GM18868 (cell line): Measurements from ENCODE around the gene SRL.

ENCODE experiments used
- ATAC-seq: cut with Tn5 transposase; IDR thresholded peaks from one replicate; pipeline ENCODE4 v1.9.1; 2021; ENCODE audit warnings: mild to moderate bottlenecking, moderate library complexity; ENCODE audit not compliant: unreplicated experiment

The SRL gene

DNA sequence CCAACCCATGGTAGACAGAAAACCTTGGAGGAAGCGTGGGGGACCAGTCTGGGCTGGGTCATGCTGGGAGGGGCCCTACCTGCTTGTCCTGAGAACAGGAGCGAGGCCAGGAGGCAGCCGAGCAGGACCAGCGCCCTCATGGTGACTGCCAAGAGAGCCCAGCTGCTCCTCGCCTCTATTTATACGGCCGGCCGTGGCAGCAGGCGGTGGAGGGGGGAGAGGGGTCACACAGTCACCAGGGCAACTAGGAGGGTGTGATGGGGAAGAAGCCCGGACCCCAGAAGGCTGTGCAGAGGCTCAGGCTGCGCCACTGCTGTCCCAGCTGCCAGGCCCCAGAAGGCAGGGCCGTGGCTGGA, at the start of gene SRL:
SRL (minus strand) TSS at position 153 of the 356 bp plus-strand sequence; CDS start at position 140, 13 bp downstream.
- ATAC-seq: no peak

DNA sequence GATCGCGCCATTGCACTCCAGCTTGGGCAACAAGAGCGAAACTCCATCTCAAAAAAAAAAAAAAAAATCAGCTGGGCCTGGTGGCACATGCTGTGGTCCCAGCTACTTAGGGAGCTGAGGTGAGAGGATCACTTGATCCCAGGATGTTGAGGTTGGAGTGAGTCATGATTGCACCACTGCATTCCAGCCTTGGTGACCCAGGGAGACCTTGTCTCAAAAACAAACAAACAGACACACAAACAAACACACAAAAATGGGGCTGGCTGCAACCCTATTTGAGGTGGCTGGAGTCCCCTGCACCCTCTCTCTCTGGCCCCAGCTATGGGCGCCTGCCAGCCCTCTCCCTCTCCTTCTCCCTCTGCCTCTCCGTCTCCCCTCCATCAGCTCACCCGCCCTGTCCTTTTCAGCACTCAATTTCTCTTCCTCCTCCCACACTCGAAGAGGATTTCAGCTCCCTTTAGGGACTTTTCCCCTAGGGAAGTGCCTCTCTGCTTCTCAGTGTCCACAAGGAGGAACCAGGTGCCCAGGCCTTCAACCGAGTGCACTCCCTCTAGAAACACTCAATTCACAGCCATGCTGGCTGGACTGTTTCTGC, 48.5 kb upstream of the SRL start:
- ATAC-seq: no peak

DNA sequence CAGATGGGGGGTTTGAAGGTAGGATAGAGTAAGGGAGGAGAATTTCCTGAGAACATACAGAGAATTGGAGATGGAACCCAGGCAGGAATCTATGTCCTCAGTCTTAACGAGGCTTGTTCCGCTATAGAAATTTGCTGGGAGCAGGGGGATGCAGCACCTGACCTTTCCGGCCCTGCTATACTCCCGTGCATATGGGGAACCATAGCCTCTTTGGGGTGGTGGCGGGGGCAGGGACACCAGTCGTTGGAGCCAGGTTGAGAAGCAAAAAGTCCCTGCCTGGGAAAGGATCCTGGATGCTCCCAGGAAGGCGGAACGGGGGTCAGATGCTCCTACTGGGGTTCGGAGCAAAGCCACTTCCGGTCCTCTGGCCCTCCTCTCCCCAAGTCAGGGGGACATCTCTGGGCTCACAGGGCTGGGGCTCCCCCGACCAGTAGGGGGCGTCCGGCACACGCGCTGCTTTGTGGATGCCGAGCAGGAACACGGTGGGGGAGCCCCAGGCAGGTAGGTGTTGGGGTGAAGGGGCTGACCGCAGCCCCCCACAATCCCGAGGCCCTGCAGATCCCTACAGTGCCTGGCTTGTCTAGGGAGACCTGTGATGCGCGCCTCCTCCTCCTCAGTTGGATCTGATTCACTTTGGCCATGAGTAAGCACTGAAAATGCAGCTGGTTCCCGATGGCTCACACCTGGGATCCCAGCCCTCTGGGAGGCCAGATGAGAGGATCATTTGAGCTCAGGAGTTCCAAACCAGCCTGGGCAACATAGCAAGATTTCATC, 46.5 kb upstream of the SRL start:
- peak; percentile 67 for ATAC-seq

DNA sequence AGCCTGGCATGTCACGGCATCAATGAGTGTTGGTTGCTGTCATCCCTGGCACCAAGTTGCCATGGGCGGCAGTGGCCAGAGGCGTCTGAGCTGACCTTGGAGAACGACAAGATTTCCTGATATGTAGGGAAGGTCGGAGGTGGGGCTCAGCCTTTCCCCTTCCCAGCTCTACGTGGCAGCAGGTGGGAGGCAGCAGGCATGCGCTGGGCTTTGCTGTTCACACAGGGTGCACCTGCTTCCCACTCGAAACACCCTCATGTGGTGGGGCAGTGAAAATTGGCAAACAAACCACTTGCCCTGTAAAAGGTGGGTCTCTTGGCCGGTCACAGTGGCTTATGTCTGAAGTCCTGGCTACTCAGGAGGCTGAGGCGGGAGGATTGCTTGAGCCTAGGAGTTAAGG, 43.3 kb upstream of the SRL start:
- ATAC-seq: no peak

DNA sequence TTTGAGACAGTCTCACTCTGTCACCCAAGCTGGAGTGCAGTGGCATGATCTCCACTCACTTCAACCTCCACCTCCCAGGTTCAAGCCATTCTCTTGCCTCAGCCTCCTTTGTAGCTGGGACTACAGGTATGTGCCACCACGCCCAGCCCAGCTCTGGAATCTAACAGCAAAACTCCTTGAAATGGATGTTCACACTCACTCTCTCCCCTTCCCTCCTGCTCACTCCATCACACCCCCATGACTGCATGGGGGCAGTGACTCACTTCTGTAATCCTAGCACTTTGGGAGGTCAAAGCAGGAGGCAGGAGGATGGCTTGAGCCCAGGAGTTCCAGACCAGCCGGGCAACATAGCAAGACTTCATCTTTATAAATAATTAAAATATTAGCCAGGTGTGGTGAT, 42.1 kb upstream of the SRL start:
- no peak for ATAC-seq

DNA sequence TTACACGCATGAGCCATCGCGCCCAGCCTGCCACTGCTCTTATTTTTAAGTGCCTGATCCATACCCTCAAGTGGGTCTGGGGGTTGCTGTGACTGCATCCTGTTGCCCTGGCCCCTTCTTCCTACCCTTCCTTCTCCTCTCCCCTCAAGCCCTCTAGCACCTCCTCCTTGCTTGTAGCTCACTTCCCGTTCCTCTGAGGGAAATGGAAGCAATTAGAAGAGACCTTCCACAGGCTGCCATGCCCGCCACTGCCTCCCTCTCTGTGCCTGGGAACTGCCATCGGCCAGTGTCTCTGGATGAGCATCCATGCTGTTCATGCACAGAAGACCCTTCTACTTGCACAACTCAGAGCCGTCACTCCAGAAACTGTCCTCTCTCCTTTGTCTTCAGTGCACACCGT, 41.6 kb upstream of the SRL start:
- no peak for ATAC-seq

DNA sequence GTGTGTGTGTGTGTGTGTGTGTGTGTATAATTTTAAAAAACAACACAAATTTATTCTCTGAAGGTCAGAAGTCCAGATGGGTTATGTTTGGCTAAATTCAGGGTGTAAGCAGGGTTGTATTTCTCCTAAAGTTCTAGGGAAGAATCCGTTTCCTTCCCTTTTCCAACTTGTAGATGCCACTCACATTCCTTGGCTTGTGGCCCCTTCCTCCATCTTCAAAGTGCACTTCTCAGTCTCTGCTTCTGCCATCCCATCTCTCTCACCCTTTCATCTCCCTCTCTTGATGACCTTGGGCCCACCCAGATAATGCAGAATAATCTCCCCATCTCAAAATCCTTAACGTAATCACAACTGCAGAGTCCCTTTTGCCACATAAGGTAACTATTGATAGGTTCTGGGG, 38.7 kb upstream of the SRL start:
- no peak for ATAC-seq

DNA sequence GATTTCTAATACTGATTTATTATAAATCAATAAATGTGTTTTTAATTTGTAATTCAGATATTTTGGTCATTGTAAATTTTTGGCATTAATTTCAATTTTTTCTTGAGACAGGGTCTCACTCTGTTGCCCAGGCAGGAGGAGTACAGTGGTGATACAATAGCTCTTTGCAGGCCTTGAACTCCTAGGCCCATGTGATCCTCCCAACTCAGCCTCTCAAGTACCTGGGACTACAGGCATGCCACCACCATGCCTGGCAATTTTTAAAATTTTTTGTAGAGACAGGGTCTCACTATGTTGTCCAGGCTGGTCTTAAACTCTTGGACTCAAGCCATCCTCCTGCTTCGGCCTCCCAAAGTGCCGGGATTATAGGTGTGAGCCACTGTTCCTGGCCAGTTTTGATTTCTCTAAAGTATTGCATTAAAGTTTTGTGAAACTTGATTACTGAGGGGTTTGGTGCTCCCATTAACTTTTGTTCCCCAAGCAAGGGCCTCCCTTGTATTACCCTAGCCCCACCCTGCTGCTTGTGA, 36.2 kb upstream of the SRL start:
- ATAC-seq: no peak

DNA sequence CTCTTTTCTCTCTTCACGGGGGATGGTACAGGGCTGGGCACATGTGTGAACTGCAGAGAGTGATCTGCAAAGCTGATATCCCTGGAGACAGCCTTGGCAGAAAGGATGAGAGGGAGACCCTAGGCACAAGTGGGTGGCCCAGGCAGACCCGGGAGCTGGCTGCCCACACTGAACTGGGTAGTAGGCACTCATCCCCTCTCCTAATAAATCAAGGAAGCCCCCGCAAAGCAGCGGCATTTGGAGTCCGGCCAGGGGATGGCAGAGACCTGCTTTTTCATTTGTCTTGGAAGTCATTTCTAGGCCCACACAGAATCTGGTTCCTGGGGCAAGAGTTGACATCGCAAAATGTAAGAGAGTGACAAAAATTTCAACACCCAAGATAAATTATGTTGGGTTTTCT, 34.0 kb upstream of the SRL start:
- no peak for ATAC-seq

DNA sequence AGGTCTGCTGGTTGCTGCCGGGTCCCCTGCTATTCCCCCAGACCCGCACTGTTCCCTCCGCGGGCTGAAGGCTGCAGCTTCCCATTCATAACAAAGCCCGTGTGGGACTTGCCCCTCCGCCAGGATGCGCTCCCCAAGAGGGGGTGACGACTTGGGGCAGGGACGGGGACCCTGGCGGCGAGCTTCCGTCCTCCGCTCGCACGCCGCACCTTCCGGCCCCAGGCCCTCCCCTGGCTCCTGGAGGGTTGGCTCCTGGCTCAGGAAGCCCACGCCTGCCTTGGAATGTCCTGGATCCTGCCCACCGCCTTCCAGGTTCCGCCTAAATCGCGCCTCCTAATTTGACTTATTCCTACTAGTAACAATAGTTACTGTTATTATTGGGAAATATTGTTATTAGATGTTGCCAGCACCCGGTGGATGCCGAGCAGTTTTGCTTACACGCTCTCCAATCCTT, 32.0 kb upstream of the SRL start:
- ATAC-seq: no peak

DNA sequence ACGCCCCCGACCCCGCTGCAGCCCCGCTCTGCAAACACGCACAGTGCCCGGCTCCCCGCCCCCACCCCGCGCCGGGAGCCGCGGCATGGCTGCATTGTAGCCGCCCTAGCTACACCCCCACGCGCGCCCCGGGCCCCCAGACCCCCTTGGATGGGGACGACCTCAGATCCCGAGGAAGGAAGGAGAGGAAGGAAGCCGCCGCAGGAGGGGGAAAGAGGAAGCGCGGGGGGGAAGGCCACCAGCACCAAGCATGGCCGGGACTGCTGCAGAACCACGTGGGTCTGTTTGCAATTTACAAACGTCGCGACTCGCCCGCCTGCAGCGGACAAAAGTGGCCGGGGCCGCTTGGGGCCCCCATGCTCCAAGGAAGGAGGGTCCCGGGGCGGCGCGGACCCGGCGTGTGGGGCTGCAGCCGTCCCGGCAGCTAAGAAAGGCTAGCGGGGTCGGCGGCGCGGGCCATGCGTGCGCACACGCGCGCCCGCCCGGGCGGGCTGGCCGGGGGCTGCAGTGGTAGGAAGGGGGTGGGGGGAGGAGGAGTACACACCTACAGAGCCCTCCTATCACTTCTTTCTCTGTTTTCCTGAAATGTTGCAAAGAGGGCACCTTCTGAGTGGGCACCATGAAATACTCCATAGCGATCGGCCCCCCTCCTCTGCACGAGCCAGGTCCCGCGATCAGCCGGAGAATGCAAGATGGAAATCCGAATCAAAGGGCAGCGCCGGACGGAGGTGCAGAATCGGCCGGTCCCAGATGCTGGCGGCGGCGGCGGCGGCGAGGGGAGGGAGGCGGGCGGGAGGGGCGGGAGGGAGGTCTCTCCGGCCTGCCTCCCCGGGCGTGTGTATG, 30.5 kb upstream of the SRL start:
- ATAC-seq: no peak

DNA sequence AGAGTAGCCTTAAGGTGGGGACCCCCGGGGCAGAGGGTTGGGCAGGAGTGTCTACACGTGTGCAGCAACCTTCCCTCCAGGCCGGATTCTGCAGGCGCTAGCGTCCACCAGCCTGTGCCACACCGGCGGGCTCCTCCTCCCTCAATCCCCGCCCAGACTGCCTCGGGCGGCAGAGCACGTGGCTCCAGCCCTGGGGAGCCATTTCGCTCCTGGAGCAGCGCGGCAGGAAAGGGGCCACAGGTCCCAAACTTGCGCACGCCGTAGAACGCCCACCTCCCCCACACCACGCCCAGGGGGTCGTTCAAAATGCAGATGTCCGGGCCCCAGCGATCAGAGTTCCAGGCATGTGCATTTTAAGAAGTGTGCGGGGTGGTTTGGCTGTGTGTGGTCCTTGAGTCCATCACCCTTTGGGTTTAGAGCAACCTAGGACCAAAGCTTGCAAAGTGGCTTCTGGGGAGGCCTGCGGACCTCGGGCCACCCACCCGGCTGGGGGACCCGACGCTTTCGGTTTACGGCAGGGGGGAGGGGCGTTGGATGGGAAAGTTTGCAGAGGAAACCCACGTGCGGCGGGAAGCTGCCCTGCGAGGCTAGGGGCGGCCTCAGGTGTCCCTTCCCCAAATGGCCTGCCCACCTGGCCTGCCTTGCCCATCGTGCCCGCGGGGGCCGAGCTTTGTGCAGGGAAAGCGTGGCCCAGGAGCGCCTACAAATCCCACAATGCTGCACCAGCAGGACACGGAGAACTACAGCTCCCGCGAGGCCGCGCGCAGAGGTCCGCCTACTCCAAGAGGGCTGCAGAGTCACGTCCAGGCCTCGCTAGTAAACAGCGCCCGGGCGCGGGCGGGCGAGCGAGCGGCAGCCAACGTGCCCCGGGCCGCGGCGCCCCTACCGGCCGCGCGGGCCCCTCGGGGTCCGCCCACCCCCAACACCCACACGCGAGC, 29.6 kb upstream of the SRL start:
- ATAC-seq: peak; percentile 75

DNA sequence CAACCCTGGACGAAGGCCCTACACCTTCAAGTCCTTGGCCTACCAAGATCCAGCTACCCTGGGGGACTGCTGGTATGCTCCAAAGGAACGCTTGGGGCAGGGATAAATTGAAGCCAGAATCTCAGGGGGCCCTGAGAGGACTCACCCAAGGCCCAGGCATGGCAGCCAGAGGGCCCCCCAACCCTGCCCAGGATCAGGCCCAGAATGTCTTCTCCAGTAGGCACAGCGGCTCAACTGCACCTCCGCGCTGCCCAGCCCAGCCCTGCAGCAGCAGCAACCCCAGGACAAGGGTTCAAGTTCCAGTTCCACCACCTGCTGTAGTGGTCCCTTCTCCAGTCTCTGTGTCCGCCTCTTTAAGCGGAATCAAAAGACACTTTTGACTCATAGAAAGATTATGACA, 28.7 kb upstream of the SRL start:
- ATAC-seq: no peak

DNA sequence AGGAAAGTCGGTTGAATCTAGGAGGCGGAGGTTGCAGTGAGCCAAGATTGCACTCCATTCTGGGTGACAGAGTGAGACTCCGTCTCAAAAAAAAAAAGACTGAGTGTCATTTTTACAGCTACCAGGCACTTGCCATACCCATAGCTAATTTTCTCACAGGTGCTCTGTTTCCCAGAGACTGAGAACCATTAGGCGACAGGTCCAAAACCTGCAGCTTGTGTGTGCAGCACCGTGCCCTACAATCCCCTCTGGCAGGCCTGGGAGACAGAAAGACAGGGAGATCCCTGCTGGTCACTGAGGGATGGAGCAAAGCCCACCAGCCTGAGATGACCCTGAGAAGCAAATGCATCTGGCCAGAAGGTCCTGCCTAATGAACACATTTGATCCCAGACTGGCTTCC, 28.2 kb upstream of the SRL start:
- no peak for ATAC-seq

DNA sequence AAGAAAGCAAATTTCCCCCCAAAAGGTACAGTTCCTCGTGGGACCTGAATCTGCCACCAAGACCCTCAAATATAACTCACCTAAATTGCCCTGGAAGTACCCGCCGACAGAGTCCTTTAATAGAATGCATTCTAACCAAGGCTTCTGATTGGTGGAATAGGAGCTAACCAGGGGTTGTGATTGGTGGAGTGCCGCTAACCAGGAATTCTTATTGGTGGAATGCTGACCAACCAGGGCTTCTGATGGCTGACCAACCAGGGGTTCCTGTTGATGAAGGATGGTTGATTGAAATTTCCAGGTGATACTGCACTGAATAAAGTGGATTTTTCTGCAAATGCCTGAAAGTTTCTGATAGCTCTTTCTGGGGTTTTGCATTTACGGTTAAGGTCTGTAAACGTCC, 24.5 kb upstream of the SRL start:
- ATAC-seq: no peak

DNA sequence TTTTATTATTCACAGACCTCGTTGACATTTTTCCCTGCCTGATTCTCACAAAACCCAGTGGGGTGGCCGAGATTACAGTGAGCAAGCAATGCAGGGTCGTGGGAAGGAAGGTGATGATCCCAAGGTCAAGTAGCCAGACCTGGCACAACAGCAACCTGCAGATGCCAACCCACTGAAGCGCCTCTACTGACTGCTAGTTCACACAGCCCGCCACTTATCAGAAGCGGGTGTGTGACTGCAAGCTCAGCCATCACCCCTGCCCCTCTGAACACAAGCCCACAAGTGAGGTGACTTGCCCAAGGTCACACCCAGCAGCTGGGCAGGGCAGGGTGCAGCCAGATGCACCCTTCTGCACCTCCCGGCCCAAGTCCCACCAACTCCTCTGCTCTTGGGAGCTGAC, 23.8 kb upstream of the SRL start:
- ATAC-seq: no peak

DNA sequence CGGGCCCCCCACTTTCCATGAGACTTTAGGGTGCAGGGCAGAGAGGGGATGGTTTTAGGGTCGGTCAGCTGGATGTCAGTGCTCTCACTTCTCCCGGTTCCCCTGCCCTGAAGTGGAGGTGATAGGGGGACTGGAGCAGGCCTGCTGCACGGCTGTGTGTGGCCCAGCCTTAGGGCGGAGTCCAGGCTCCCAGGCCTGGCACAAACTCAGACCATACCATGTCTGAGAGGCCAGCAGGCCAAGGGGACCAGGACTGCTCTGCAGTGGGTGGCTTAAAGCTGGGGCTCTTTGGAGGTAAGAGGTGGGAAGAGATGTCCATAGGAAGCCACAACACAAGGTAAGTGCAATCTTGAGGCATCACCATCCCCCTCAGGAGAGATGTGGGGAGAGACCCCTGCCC, 22.7 kb upstream of the SRL start:
- ATAC-seq: no peak

DNA sequence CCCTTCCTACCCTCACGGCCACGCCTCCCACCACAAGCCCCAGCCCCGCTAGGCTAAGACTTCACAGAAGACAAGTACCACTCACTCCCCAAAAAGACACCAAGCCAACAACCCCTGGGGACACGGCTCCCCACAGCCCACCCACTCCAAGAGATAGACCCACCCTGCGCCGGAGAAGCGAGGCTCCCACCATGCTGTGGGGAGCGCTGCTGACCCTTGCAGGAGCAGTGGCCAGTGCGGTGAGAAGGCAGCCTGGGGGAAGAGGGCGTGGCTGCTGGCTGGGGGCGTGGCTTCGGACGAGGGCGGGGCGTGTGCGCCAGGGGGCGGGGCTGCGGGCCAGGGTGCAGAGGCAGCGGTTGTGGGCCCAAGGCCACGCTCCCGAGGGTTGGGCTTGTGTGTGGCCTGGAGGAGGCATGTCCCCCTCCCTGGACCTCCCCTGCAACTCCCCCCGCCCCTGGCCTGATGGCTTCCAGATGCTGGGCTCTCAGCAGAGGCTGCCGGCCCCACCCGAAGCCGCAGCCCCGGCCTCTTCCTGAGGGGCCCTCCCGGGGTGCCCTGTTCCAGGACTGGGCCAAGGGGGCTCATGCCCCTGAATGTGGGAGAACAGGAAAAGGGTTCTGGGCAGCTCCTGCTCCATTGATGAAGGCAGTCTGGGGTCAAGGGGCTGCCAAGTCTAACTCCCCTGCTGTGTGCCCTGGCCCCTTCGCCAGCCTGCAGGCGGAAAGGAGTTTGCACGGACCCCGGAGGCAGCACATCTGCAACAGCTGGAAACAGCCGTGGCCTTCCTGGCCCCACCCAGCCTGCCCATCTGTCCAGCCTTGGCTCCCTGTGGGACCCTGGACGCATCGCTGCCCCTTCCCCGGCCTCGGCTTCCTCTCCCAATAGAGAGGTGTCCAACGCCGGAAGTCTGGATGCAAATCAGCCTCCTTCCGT, 21.9 kb upstream of the SRL start:
- no peak for ATAC-seq

DNA sequence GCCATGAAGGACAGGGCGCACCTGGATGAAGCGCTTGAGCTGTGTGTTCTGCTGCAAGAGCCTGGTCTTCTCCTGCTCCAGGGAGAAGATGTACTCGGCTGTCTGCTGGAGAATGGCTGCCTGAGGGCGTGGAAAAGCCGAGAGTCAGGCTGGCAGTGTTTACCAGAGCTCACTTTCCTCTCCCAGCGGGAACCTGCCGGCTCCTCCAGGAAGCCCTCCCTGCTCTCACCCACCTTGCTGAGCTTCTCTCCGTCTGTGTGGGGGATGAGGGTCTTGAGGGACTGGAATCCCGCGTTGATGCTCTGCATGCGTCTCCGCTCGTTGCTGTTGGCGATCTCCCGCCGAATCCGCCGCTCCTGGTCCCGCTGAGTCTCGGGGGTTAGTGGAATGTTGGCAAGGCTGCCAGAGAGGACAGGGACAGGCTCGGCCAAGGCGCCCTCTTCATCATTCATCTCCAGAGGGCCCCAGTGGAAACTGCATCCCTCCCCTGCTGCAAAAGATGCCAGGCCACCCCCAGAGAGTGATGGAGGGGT, 20.5 kb upstream of the SRL start:
- ATAC-seq: no peak
